Immature natural killer cell (primary cell): ENCODE measurements around the gene GALNT3. TPM values are rescaled to one million over a fixed set of nuclear protein-coding genes. Genes with fewer than 3 reads are reported as not detected.

Experiments used
- DNase-seq, 3 donors: peaks; one replicate each; pipeline ENCODE4 v3.0.0; 2022; ENCODE audit warnings: mixed read lengths in 1 of 3
- H3K27ac Mint-ChIP-seq, 6 donors: one replicate each; pipeline ENCODE4 v1.8.0; 2020; ENCODE audit warnings: mixed read lengths in 6 of 6, mild to moderate bottlenecking in 5 of 6, inconsistent platforms in 4 of 6, moderate library complexity in 3 of 6
- H3K27me3 Mint-ChIP-seq, 3 donors: one replicate each; pipeline ENCODE4 v1.8.0; 2020 to 2021; ENCODE audit warnings: low read depth in 3 of 3, mild to moderate bottlenecking in 3 of 3, mixed read lengths in 3 of 3, moderate library complexity in 3 of 3, inconsistent platforms in 1 of 3
- H3K36me3 Mint-ChIP-seq, 3 donors: one replicate each; pipeline ENCODE4 v1.8.0; 2020; ENCODE audit warnings: mixed read lengths in 3 of 3, inconsistent platforms in 2 of 3, mild to moderate bottlenecking in 2 of 3
- H3K4me1 Mint-ChIP-seq, 2 donors: one replicate each; pipeline ENCODE4 v1.8.0; 2020; ENCODE audit warnings: inconsistent platforms in 2 of 2, mild to moderate bottlenecking in 2 of 2, mixed read lengths in 2 of 2, moderate library complexity in 1 of 2
- H3K4me3 Mint-ChIP-seq, 5 donors: one replicate each; pipeline ENCODE4 v1.8.0; 2020; ENCODE audit warnings: mild to moderate bottlenecking in 5 of 5, mixed read lengths in 5 of 5, inconsistent platforms in 3 of 5, moderate library complexity in 3 of 5
- H3K9me3 Mint-ChIP-seq, 6 donors: one replicate each; pipeline ENCODE4 v1.8.0; 2020; ENCODE audit warnings: mild to moderate bottlenecking in 6 of 6, mixed read lengths in 6 of 6, inconsistent platforms in 4 of 6, moderate library complexity in 3 of 6
- polyA plus RNA-seq, 3 donors: library from polyadenylated mRNA; unstranded; fragments of 300-500 nt; fragmentation: Illumina TruSeq; gene quantifications; one replicate each; pipeline ENCODE4 v1.2.3, GENCODE V29; 2021

Gene GALNT3
- 1 to 10 TPM; 7.2 to 7.6 (median 7.4) TPM for polyA plus RNA-seq

DNA sequence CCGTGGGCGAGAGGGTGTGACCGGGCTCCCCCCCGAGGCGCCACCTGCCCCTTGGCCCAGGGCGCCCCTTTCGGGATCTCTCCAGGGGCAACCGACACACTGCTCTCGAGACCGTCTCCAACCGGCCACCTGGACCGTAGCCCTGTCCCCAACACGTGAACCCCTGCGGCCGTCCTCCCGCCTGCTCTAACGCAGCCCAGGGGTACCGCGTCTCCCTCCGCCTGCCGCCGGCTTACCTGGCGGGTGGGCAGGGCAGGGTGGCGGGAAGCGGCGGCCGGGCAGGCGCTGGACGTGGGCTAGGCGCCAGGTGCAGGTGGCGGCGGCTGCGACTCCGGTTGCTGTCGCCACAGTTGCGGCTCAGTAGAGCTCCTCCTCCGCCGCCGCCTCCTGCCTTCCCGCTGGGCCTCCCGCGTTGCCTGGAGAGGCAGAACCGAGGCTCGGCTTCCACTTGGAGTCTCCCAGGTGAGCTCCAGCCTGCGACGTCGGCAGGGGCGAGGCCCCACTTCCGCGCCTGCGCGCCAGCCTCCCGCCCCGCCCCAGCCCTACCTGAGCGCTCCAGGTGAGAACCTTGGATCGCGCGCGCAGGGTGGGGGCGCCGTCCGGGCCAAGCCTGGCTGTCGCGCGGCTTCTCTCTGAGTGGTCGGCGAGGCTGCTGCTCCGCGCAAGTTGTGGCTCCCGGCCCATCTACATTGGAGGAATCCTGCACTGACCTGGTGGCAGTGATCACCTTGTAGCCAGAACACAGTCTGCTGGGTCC, at the start of gene GALNT3:
Gene GALNT3 (minus strand): TSS at position 469 of the 757 bp plus-strand sequence. CDS start 23,547 bp downstream, outside the sequence.
- Mint-ChIP-seq H3K4me1 (peaks cover 71 to 83% of the 10 kb centered on the region in 2 donors), H3K27ac (peak within 1 kb of the TSS; percentile 97 to 99 (median 98)), H3K9me3 (no peaks in the 10 kb centered on the region), H3K27me3 (peaks cover 8 to 12% (median 9%) of the 10 kb centered on the region in 3 donors), H3K36me3 (peaks cover 0 to 4% (median 3%) of the 10 kb centered on the region in 3 donors), H3K4me3 (peak within 1 kb of the TSS; percentile 98 to 99 (median 99))
- peak; percentile 39 to 54 (median 45) for DNase-seq

DNA sequence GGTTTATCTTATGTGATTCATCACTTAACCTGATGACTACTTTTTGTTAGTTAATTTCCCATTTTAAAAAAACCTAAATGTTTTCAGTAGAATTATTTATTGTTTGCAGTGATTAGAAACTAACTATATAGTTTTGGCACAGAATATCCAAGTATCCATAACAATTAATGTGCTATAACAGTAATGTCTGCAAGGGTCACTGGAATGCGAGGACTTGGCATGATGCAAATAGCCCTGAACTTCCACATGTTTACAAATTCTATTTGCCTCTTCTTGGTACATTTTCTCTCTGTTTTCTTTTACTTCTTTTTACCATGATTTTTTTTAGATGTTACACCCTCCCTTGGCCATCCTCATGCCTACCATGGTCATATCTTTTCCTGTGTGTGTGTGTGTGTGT, 49.3 kb upstream of the GALNT3 start:
- Mint-ChIP-seq H3K36me3 (peaks cover 0 to 16% (median 4%) of the 10 kb centered on the region in 3 donors), H3K27me3 (peaks cover 0 to 1% (median 0%) of the 10 kb centered on the region in 3 donors), H3K4me1 (no peaks in the 10 kb centered on the region), H3K27ac (no peak overlapping the region), H3K9me3 (no peaks in the 10 kb centered on the region), H3K4me3 (no peak overlapping the region)
- no peak for DNase-seq

DNA sequence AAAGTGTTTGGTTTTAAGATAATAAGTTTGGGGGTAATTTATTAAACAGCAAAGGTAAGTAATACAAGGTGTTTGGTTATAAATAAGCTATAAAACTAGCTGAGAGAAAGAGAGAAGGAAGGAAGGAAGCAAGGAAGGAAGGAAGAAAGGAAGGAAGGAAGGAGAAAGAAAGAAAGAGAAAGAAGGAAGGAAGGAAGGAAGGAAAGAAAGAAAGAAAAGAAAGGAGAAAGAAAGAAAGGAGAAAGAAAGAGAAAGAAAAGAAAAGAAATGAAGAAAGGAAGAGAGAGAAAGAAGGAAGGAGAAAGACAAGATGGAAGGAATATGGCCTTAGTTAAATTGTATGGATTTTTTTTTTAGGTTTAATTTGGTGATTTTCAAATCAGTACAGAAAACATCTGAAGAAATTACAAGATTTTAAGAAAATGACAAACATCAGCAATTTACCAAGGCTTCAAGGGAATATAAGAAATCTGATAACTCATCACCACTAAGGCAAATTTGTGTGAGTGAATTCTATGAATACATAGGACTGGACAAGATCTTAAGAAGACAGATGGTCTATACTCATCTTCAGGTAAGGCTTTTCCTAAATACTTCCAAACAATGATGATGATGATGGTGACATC, 46.4 kb upstream of the GALNT3 start:
- DNase-seq, result no peak
- H3K27ac Mint-ChIP-seq, result no peak overlapping the region

DNA sequence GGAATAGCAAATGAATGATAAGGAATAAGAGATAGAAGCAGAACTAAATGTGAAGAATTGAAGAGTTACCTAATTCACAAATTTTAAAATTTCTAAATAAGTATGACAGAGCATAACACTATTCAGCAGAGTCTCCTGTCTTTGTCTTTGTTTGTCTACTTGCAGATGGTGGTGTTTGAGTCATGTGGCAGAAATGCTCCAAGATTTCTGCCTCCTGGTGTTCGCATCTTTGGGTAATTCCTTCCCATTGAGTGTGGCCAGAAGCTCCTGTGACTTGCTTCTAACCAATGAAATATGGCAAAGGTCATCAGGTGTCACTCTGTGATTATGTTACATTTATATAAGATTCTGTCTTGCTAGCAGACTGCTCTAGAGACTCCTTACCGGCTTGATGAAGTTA, 45.6 kb upstream of the GALNT3 start:
- H3K9me3 Mint-ChIP-seq, result no peaks in the 10 kb centered on the region
- H3K4me3 Mint-ChIP-seq, result no peak overlapping the region
- peaks cover 0 to 2% (median 0%) of the 10 kb centered on the region in 3 donors for H3K27me3 Mint-ChIP-seq
- H3K4me1 Mint-ChIP-seq, result no peaks in the 10 kb centered on the region
- peaks cover 0 to 20% (median 4%) of the 10 kb centered on the region in 3 donors for H3K36me3 Mint-ChIP-seq
- no peak overlapping the region for H3K27ac Mint-ChIP-seq
- no peak for DNase-seq

More for the DNA sequence above, 46.4 kb upstream of the GALNT3 start:
- peaks cover 0 to 1% (median 0%) of the 10 kb centered on the region in 3 donors for H3K27me3 Mint-ChIP-seq
- H3K4me3 Mint-ChIP-seq, result no peak overlapping the region
- H3K9me3 Mint-ChIP-seq, result no peaks in the 10 kb centered on the region
- H3K36me3 Mint-ChIP-seq, result peaks cover 0 to 20% (median 4%) of the 10 kb centered on the region in 3 donors
- H3K4me1 Mint-ChIP-seq, result no peaks in the 10 kb centered on the region

DNA sequence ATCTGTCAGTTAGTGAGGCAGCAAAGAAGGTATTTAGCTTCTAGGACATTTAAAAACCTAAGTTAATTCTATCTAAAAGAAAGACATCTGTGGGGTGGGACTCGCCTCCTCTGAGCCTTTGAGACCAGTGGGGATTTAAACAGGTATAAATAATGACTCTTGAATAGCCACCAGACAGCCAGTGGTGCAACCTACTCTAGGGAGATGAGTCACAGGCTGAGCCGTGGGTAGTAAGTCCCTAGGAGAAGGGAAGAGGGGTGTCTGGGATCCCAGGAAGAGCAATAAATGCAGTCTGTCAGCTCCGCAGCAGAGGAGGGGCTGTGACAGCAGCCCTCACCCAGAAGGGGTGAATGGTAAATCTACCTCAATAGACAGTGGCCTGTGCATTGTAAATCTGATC, 43.1 kb upstream of the GALNT3 start:
- H3K4me3 Mint-ChIP-seq, result no peak overlapping the region
- DNase-seq, result no peak
- peaks cover under 1 to 20% (median 4%) of the 10 kb centered on the region in 3 donors for H3K36me3 Mint-ChIP-seq
- H3K27ac Mint-ChIP-seq, result no peak overlapping the region
- H3K9me3 Mint-ChIP-seq, result no peaks in the 10 kb centered on the region
- peaks cover 0 to 2% (median 2%) of the 10 kb centered on the region in 3 donors for H3K27me3 Mint-ChIP-seq
- H3K4me1 Mint-ChIP-seq, result no peaks in the 10 kb centered on the region

DNA sequence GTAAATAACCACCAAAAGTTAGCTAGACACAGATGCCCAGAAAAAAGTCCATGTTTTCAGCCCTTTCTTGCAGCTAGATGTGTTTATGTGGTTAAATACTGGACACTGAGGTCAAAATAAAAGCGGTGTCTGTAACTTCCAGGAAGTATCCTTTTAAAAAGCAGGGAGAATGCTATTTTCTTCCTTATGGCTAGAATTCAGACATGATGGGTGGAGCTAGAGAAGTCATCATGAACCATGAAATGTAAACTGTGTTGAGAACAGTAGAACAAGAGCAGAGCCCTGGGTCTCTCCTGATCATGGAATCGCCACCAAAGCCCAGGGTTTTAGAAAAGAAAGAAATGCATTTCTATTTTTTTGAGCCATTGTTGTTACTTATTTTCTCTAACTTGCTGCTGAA, 41.3 kb upstream of the GALNT3 start:
- Mint-ChIP-seq H3K4me3 (no peak overlapping the region), H3K36me3 (peaks cover 0 to 17% (median 3%) of the 10 kb centered on the region in 3 donors), H3K27ac (no peak overlapping the region), H3K4me1 (no peaks in the 10 kb centered on the region), H3K9me3 (no peaks in the 10 kb centered on the region), H3K27me3 (peaks cover under 1 to 4% (median 2%) of the 10 kb centered on the region in 3 donors)
- no peak for DNase-seq

DNA sequence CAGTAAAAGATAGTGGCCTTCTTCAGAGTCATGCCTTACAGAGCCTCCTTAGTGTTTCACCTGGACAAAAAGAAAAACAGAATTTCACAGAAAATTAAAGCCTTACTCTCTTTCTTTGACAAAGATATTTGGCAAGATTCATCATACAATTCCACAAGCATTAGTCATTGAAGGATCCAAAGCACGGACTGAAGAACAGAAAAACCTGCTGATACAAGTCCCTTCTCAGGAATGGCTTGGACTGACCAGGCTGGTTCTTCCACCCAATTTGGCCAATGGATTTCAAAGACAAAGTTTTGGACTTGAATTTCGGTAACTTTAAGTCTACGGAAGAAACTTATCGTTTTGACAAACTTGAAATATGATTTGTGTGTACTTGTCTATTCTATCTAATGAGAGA, 39.1 kb upstream of the GALNT3 start:
- Mint-ChIP-seq H3K27me3 (peaks cover 2 to 4% (median 3%) of the 10 kb centered on the region in 3 donors), H3K36me3 (peaks cover 0 to 9% (median 3%) of the 10 kb centered on the region in 3 donors), H3K4me1 (no peaks in the 10 kb centered on the region), H3K27ac (no peak overlapping the region), H3K4me3 (no peak overlapping the region), H3K9me3 (no peaks in the 10 kb centered on the region)
- DNase-seq, result no peak

DNA sequence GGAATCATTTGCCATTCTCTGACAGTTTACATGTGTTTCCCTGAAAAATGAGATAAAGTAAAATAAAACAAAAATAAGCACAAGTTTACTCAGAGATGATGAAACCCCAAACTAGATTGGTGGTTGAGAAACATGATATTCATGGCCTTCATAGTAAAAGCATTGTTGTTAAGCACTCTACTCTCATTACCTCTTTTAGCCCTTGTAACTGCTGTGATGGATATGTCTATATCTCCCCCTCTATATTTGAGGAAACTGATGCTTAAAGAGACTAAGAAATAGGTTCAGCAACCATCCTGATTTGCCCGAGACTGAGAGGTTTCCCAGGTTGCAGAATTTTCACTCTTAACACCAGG, 33.9 kb upstream of the GALNT3 start:
- DNase-seq, result no peak
- Mint-ChIP-seq H3K27ac (no peak overlapping the region), H3K27me3 (peaks cover 0 to 5% (median 5%) of the 10 kb centered on the region in 3 donors), H3K4me3 (no peak overlapping the region), H3K4me1 (no peaks in the 10 kb centered on the region), H3K36me3 (peaks cover 0 to 5% (median 3%) of the 10 kb centered on the region in 3 donors), H3K9me3 (no peaks in the 10 kb centered on the region)

DNA sequence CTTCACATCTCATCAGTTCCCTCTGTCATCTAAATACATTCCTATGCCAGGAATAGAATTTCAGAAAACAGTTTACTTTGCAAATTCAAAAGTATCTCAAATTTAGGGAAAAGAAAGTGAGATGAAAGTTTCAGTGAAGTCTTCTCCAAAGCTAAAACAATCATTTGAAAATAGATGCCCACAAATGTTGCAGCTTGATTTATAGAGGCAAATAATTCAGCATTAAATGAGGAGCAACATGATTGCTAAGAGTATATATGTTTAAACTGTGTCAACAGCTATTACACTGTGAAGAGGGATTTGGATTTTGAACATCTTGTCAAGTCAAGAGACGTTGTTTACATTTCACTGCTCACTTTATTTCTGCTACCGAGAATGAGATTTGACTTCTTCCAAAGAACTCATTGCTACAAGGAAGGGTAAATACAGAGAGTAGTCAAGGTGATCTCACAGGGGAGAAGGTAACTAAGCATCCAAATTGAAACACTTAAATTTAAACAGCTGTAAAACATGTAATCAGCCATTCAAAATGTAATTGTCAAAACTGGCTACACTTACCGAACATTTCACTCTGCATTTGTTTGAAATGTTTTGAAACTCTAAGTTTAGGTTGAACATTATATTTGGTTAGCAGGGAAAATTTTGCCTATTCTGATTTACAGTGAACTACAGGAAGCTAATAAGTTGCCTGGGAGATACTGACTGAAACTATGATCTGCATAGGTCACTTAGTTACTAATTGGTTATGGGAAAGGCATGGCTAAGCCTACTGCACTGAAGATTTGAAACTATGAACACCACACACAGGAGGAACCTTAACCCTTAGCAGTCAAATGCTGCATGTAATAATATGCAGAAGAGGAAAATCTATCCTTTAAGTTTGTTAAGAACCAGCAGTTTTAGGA, 33.2 kb upstream of the GALNT3 start:
- Mint-ChIP-seq H3K4me3 (no peak overlapping the region), H3K27ac (no peak overlapping the region), H3K27me3 (peaks cover 0 to 5% (median 5%) of the 10 kb centered on the region in 3 donors), H3K36me3 (peaks cover 0 to 4% (median 3%) of the 10 kb centered on the region in 3 donors), H3K4me1 (no peaks in the 10 kb centered on the region), H3K9me3 (no peaks in the 10 kb centered on the region)
- DNase-seq, result no peak

DNA sequence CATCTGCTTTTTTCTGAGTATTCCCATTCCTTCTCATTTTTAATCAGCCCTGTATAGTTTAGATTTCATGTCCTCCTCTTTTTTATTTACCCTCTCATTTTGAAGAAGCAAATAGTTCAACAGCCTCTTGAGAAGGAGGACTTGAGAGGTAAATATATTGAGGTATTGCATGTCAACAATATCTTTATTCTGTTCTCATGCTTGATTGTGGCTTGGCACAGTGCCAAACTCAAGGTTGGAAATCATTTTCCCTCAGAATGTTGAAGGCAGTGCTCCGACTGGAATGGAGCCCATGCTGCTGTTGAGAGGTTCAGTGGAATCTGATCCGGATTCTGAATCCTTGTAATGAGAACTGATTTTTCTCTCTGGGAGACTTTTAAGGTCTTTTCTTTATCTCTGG, 31.0 kb upstream of the GALNT3 start:
- DNase-seq, result no peak
- Mint-ChIP-seq H3K4me3 (no peak overlapping the region), H3K27ac (no peak overlapping the region), H3K36me3 (no peaks in the 10 kb centered on the region), H3K27me3 (peaks cover 0 to 3% (median 2%) of the 10 kb centered on the region in 3 donors), H3K4me1 (no peaks in the 10 kb centered on the region), H3K9me3 (peaks cover 0 to 2% (median 0%) of the 10 kb centered on the region in 6 donors)

DNA sequence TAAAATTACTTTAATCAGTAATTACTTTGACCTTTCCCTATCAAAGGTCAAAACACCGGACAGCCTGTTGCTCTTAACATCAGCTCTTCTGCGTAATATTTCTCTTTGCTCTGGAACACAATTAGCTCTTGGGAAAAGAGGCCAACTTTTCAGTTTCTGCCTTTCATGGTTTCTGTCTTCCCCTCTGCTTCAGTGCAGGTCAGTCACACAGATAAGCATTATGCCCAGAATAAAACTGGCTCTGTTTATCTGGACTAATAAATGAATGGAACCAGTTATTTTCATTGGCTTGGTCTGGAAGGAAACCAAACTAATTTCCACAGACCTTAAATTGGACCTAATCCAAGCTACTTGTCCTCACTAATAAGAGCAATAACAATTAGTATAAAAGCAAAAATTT, 26.2 kb upstream of the GALNT3 start:
- DNase-seq, result no peak
- peaks cover 0 to 5% (median 2%) of the 10 kb centered on the region in 3 donors for H3K27me3 Mint-ChIP-seq
- H3K9me3 Mint-ChIP-seq, result peaks cover 0 to 2% (median 0%) of the 10 kb centered on the region in 6 donors
- H3K27ac Mint-ChIP-seq, result no peak overlapping the region
- H3K36me3 Mint-ChIP-seq, result peaks cover 4 to 13% (median 8%) of the 10 kb centered on the region in 3 donors
- no peaks in the 10 kb centered on the region for H3K4me1 Mint-ChIP-seq
- H3K4me3 Mint-ChIP-seq, result no peak overlapping the region

DNA sequence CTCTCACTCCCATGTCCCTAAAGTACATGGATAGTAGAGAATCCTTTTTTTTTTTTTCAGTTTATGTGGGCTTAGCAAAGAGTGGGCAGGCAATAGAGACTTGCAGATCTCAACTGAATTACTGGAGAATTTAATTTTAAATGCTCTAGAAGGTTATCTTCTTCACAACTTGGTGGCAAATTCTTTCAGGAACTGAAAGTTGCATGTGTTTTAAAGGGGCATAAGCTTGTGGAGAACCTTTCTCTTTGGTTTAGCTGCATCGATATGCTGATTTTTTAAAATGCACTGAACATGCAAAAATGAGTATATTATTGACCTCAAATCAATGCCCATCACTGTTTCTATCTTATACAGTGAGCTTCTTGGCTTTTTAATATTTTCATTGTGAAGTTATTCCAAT, 24.9 kb upstream of the GALNT3 start:
- H3K27ac Mint-ChIP-seq, result no peak overlapping the region
- H3K4me3 Mint-ChIP-seq, result no peak overlapping the region
- no peak for DNase-seq
- H3K9me3 Mint-ChIP-seq, result peaks cover 0 to 2% (median 0%) of the 10 kb centered on the region in 6 donors
- peaks cover 4 to 13% (median 8%) of the 10 kb centered on the region in 3 donors for H3K36me3 Mint-ChIP-seq
- H3K27me3 Mint-ChIP-seq, result peaks cover 0 to 3% (median 0%) of the 10 kb centered on the region in 3 donors
- no peaks in the 10 kb centered on the region for H3K4me1 Mint-ChIP-seq

DNA sequence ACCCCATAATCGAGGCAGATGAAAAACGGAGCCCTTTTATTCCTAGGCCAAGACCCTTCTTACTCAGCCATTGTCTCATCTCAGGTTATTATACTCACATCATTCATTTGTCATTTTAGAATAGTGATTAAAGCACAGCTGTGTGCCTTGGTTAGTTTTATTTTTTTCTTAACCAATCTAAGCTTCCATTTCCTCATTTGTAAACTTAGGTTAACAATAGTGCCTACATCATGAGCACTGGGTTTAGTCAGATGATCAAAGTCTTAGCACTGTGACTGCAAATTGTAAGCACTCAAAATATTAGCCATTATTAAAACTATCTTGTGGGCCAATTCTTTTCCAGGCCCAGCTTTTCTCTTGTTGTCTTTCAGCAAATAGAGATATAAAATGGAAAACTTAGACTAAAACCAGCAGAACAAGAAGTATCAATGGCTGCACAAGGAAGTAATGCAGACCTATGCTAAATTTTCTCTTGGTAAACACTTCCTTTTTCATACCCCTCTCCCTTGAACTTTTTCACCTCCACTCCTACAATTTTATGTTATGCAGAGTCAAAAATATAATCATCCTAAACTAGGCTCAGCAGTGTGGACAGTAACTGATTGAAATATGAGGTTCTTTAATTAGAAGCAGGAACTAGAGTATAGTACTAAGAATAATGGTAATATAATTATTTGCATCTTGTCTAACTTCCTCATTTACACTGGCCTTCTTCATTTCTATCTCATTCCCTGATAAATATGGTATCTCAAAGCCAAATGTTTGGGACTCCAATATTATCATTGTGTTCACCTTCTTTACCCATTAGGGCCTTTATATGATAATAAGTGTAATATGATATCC, 21.5 kb upstream of the GALNT3 start:
- Mint-ChIP-seq H3K36me3 (peaks cover 4 to 13% (median 8%) of the 10 kb centered on the region in 3 donors), H3K4me3 (no peak overlapping the region), H3K27ac (no peak overlapping the region)

More for the DNA sequence above, 21.5 kb upstream of the GALNT3 start:
- peaks cover 0 to 3% (median 0%) of the 10 kb centered on the region in 3 donors for H3K27me3 Mint-ChIP-seq
- no peaks in the 10 kb centered on the region for H3K9me3 Mint-ChIP-seq
- no peak for DNase-seq
- no peaks in the 10 kb centered on the region for H3K4me1 Mint-ChIP-seq
